DND-41 (cell line): Measurements from ENCODE around the gene PRRC2B.

Experiments used
- ATAC-seq: fragments of 200-7000 bp; cut with Tn5 transposase; 3 replicates; pipeline ENCODE4 v1.9.1; 2021; ENCODE audit warnings: low read depth; ENCODE audit not compliant: insufficient read depth
- DNase-seq: peaks from one replicate; pipeline ENCODE4 v3.0.0-alpha.2; 2020
- H2AFZ ChIP-seq: 2 replicates; pipeline ENCODE4 v1.6.0; 2012; ENCODE audit warnings: low read depth, low read length
- H3K27ac ChIP-seq: 2 replicates; pipeline ENCODE4 v1.5.1; 2012; ENCODE audit warnings: low read length, inconsistent platforms
- H3K27me3 ChIP-seq: fragments of 200-600 bp; sonication (generic); 2 replicates; pipeline ENCODE4 v1.6.0; 2012; ENCODE audit warnings: low read length, mild to moderate bottlenecking, inconsistent platforms; ENCODE audit not compliant: insufficient read depth, poor library complexity
- H3K36me3 ChIP-seq: 2 replicates; pipeline ENCODE4 v1.5.1; 2012; ENCODE audit warnings: low read length, inconsistent platforms; ENCODE audit not compliant: insufficient read depth
- H3K4me1 ChIP-seq: 2 replicates; pipeline ENCODE4 v1.5.1; 2012; ENCODE audit warnings: mild to moderate bottlenecking, low read length; ENCODE audit not compliant: insufficient read depth
- H3K4me2 ChIP-seq: 2 replicates; pipeline ENCODE4 v1.6.0; 2012; ENCODE audit warnings: mild to moderate bottlenecking, moderate library complexity, low read length, inconsistent platforms; ENCODE audit not compliant: insufficient read depth
- H3K4me3 ChIP-seq, 2 experiments: fragments of 200-600 bp in 1 of 2; shearing (Covaris generic) in 1 of 2; 2 replicates each; pipeline ENCODE4 v1.5.1; 2012 to 2016; ENCODE audit warnings: inconsistent platforms in 2 of 2, low read length in 2 of 2, mild to moderate bottlenecking in 2 of 2, low read depth in 1 of 2, moderate library complexity in 1 of 2
- H3K79me2 ChIP-seq: 2 replicates; pipeline ENCODE4 v1.6.0; 2012; ENCODE audit warnings: low read length, inconsistent platforms; ENCODE audit not compliant: insufficient read depth
- H3K9ac ChIP-seq: 2 replicates; pipeline ENCODE4 v1.6.0; 2012; ENCODE audit warnings: low read depth, mild to moderate bottlenecking, inconsistent platforms, low read length, moderate library complexity
- H3K9me3 ChIP-seq: 2 replicates; pipeline ENCODE4 v1.5.1; 2012; ENCODE audit warnings: low read length, moderate library complexity, mild to moderate bottlenecking, inconsistent platforms; ENCODE audit not compliant: insufficient read depth, severe bottlenecking
- H4K20me1 ChIP-seq: 2 replicates; pipeline ENCODE4 v1.6.0; 2012; ENCODE audit warnings: low read length; ENCODE audit not compliant: insufficient read depth
- EZH2 ChIP-seq: IDR thresholded peaks from 3 replicates; pipeline ENCODE4 v1.6.1; 2012; ENCODE audit warnings: borderline replicate concordance, low read depth, mild to moderate bottlenecking, moderate library complexity, low read length, inconsistent platforms; ENCODE audit not compliant: severe bottlenecking
- TF ChIP-seq, protein P1 (sequence below): IDR thresholded peaks from 2 replicates; pipeline ENCODE4 v1.5.1; 2012; ENCODE audit warnings: borderline replicate concordance, low read length, moderate library complexity, mild to moderate bottlenecking; ENCODE audit not compliant: poor library complexity, severe bottlenecking; ENCODE audit errors: extremely low read depth

Gene PRRC2B

GRCh38 chr9:131432597-131433301 lies 38.9 kb downstream of the PRRC2B start:
- H3K4me2 ChIP-seq, result no peak overlapping the region
- H3K9me3 ChIP-seq, result no peaks in the 10 kb centered on the region
- peaks cover 78% of the 10 kb centered on the region for H3K36me3 ChIP-seq
- H4K20me1 ChIP-seq, result peaks cover 55% of the 10 kb centered on the region
- no peak for ATAC-seq
- no peak overlapping the region for H2AFZ ChIP-seq
- DNase-seq, result no peak
- TF ChIP-seq, protein P1, sequence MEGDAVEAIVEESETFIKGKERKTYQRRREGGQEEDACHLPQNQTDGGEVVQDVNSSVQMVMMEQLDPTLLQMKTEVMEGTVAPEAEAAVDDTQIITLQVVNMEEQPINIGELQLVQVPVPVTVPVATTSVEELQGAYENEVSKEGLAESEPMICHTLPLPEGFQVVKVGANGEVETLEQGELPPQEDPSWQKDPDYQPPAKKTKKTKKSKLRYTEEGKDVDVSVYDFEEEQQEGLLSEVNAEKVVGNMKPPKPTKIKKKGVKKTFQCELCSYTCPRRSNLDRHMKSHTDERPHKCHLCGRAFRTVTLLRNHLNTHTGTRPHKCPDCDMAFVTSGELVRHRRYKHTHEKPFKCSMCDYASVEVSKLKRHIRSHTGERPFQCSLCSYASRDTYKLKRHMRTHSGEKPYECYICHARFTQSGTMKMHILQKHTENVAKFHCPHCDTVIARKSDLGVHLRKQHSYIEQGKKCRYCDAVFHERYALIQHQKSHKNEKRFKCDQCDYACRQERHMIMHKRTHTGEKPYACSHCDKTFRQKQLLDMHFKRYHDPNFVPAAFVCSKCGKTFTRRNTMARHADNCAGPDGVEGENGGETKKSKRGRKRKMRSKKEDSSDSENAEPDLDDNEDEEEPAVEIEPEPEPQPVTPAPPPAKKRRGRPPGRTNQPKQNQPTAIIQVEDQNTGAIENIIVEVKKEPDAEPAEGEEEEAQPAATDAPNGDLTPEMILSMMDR, result no peak
- no peak for TF ChIP-seq EZH2
- no peak overlapping the region for H3K4me3 ChIP-seq
- no peak overlapping the region for H3K9ac ChIP-seq
- no peaks in the 10 kb centered on the region for H3K27me3 ChIP-seq
- H3K4me1 ChIP-seq, result no peaks in the 10 kb centered on the region
- H3K79me2 ChIP-seq, result peaks cover 80% of the 10 kb centered on the region
- H3K27ac ChIP-seq, result no peak overlapping the region

- no peak overlapping the region for H3K4me3 ChIP-seq
- peaks cover 85% of the 10 kb centered on the region for H3K36me3 ChIP-seq
- H3K27ac ChIP-seq, result no peak overlapping the region
- TF ChIP-seq EZH2, result no peak
- TF ChIP-seq, protein P1, result no peak
- no peak overlapping the region for H3K9ac ChIP-seq
- H3K4me1 ChIP-seq, result no peaks in the 10 kb centered on the region
- H2AFZ ChIP-seq, result no peak overlapping the region
- DNase-seq, result no peak
- no peaks in the 10 kb centered on the region for H3K27me3 ChIP-seq
- no peak overlapping the region for H3K4me2 ChIP-seq
- no peaks in the 10 kb centered on the region for H3K9me3 ChIP-seq
- ATAC-seq, result no peak
- H4K20me1 ChIP-seq, result peaks cover 52% of the 10 kb centered on the region
- H3K79me2 ChIP-seq, result peaks cover 74% of the 10 kb centered on the region
Measured at GRCh38 chr9:131433302-131433854, 39.5 kb downstream of the PRRC2B start.

- Histone ChIP-seq H3K9me3 (no peaks in the 10 kb centered on the region), H3K27ac (no peak overlapping the region), H3K79me2 (peaks cover 71% of the 10 kb centered on the region), H2AFZ (no peak overlapping the region), H4K20me1 (peaks cover 48% of the 10 kb centered on the region), H3K9ac (no peak overlapping the region), H3K4me1 (no peaks in the 10 kb centered on the region), H3K4me2 (no peak overlapping the region), H3K4me3 (no peak overlapping the region), H3K36me3 (peaks cover 89% of the 10 kb centered on the region), H3K27me3 (no peaks in the 10 kb centered on the region)
- ATAC-seq (no peak), DNase-seq (no peak)
- no peak for TF ChIP-seq EZH2
- TF ChIP-seq, protein P1, result no peak
Measured at GRCh38 chr9:131434673-131435072, 40.8 kb downstream of the PRRC2B start.
